HCT116 (cell line): ENCODE data around the gene TLR8. TPM values are rescaled to one million over a fixed set of nuclear protein-coding genes. Genes with fewer than 3 reads are reported as not detected.

Experiments
- ATAC-seq: fragments of 200-7000 bp; cut with Tn5 transposase; 2 replicates; pipeline ENCODE4 v1.9.1; 2020; ENCODE audit warnings: mild to moderate bottlenecking, moderate library complexity
- BruUV-seq: library from RNA; stranded (reverse); fragments of 400-500 nt; replicated peaks from 2 replicates; lab custom pipeline; 2021; lab: Mats Ljungman, UMichigan
- CTCF ChIA-PET: fragments of 300-600 bp; sonication (Branson Sonifier 250); formaldehyde crosslinking; loops from one replicate; lab custom pipeline; 2021; ENCODE audit warnings: antibody characterized with exemption; lab: Charles Lee
- POLR2A ChIA-PET: fragments of 300-600, 350-600 bp; sonication (Branson Sonifier 250); formaldehyde crosslinking; loops from one replicate; lab custom pipeline; 2021; ENCODE audit warnings: antibody characterized with exemption; lab: Charles Lee
- RAD21 ChIA-PET, 2 experiments: fragments of 300-600 bp; sonication (Branson Sonifier 250); formaldehyde crosslinking; loops; one replicate each; lab custom pipeline; 2023; ENCODE audit warnings: low total read pairs in 2 of 2; ENCODE audit not compliant: uncharacterized antibody in 2 of 2, unreplicated experiment in 2 of 2, low non-redundant PET in 1 of 2; lab: Charles Lee
- DNase-seq: peaks from one replicate; pipeline ENCODE4 v3.0.0-alpha.2; 2010; ENCODE audit warnings: low read depth, low spot score
- H2AFZ ChIP-seq: fragments of 200-600 bp; shearing (Covaris generic), sonication (generic); 2 replicates; pipeline ENCODE4 v1.6.1; 2017; ENCODE audit warnings: low read depth, mixed run types, mixed read lengths, antibody characterized with exemption, low read length; ENCODE audit not compliant: poor library complexity, severe bottlenecking
- H3K27ac ChIP-seq: 2 replicates; pipeline ENCODE4 v1.5.1; 2012; ENCODE audit warnings: low read depth, low read length
- H3K27me3 ChIP-seq: fragments of 200-600 bp; sonication (generic); 2 replicates; pipeline ENCODE4 v1.6.1; 2016; ENCODE audit warnings: mixed run types, low read length, mixed read lengths; ENCODE audit not compliant: insufficient read depth
- H3K36me3 ChIP-seq, 2 experiments: fragments of 200-500 bp in 1 of 2; fragments of 200-600 bp in 1 of 2; sonication (Bioruptor generic) in 1 of 2; sonication (generic) in 1 of 2; 2 replicates each; pipeline versions ENCODE4 v1.5.1 to v1.6.1; 2014 to 2016; ENCODE audit warnings: low read length in 2 of 2, inconsistent platforms in 1 of 2, mixed read lengths in 1 of 2, mixed run types in 1 of 2; ENCODE audit not compliant: insufficient read depth in 2 of 2, control insufficient read depth in 1 of 2
- H3K4me1 ChIP-seq, 2 experiments: fragments of 200-600 bp in 1 of 2; sonication (generic) in 1 of 2; 2 replicates each; pipeline versions ENCODE4 v1.5.1 to v1.6.1; 2012 to 2017; ENCODE audit warnings: low read length in 2 of 2, inconsistent platforms in 1 of 2, mild to moderate bottlenecking in 1 of 2, mixed read lengths in 1 of 2, mixed run types in 1 of 2, moderate library complexity in 1 of 2; ENCODE audit not compliant: insufficient read depth in 2 of 2, control insufficient read depth in 1 of 2
- H3K4me2 ChIP-seq: fragments of 200-600 bp; sonication (generic); 2 replicates; pipeline ENCODE4 v1.6.1; 2017; ENCODE audit warnings: mixed run types, low read length, mixed read lengths
- H3K4me3 ChIP-seq, 2 experiments: fragments of 200-600 bp in 1 of 2; sonication (generic) in 1 of 2; replicated peaks in 1 of 2; 2 replicates each; pipeline ENCODE4 v1.5.1; 2011 to 2016; ENCODE audit warnings: low read length in 2 of 2, control low read depth in 1 of 2, low read depth in 1 of 2, mild to moderate bottlenecking in 1 of 2, mixed read lengths in 1 of 2, mixed run types in 1 of 2
- H3K79me2 ChIP-seq: fragments of 200-600 bp; sonication (generic); 2 replicates; pipeline ENCODE4 v1.6.1; 2017; ENCODE audit warnings: mild to moderate bottlenecking, mixed run types, low read length, moderate library complexity, mixed read lengths; ENCODE audit not compliant: insufficient read depth
- H3K9ac ChIP-seq: fragments of 200-600 bp; sonication (generic); 2 replicates; pipeline ENCODE4 v1.6.1; 2016; ENCODE audit warnings: low read length, mixed read lengths
- H3K9me2 ChIP-seq: fragments of 200-600 bp; sonication (generic), shearing (Covaris generic); 2 replicates; pipeline ENCODE4 v1.6.1; 2017; ENCODE audit warnings: mixed run types, mild to moderate bottlenecking, moderate library complexity; ENCODE audit not compliant: insufficient read depth
- H3K9me3 ChIP-seq, 2 experiments: fragments of 200-500 bp in 1 of 2; fragments of 200-600 bp in 1 of 2; sonication (Bioruptor generic) in 1 of 2; sonication (generic) in 1 of 2; 2 replicates each; pipeline ENCODE4 v1.6.1; 2014 to 2017; ENCODE audit warnings: low read length in 2 of 2, mixed read lengths in 2 of 2, inconsistent platforms in 1 of 2, low read depth in 1 of 2, mild to moderate bottlenecking in 1 of 2, mixed run types in 1 of 2, moderate library complexity in 1 of 2; ENCODE audit not compliant: control insufficient read depth in 1 of 2, insufficient read depth in 1 of 2
- H4K20me1 ChIP-seq: fragments of 200-600 bp; sonication (generic), shearing (Covaris generic); 2 replicates; pipeline ENCODE4 v1.6.1; 2017; ENCODE audit warnings: mixed run types, mild to moderate bottlenecking, moderate library complexity; ENCODE audit not compliant: insufficient read depth
- CBX3 ChIP-seq: IDR thresholded peaks from 2 replicates; pipeline ENCODE4 v1.6.1; 2012; ENCODE audit warnings: low read depth
- EGR1 ChIP-seq: IDR thresholded peaks from 2 replicates; pipeline ENCODE4 v1.6.1; 2012; ENCODE audit warnings: low read depth
- ELF1 ChIP-seq: IDR thresholded peaks from 2 replicates; pipeline ENCODE4 v1.6.1; 2012; ENCODE audit warnings: low read depth, borderline replicate concordance
- EZH2 ChIP-seq: fragments of 200-600 bp; sonication (generic); IDR thresholded peaks from 2 replicates; pipeline ENCODE4 v1.6.1; 2017; ENCODE audit warnings: antibody characterized with exemption, mixed run types
- EZH2phosphoT487 ChIP-seq: fragments of 200-600 bp; IDR thresholded peaks from 2 replicates; pipeline ENCODE4 v1.6.1; 2018; ENCODE audit warnings: antibody characterized with exemption, borderline replicate concordance
- FOSL1 ChIP-seq: IDR thresholded peaks from 2 replicates; pipeline ENCODE4 v1.6.1; 2012; ENCODE audit warnings: low read depth
- POLR2A ChIP-seq: IDR thresholded peaks from 2 replicates; pipeline ENCODE4 v1.7.0; 2011; ENCODE audit warnings: borderline replicate concordance; ENCODE audit not compliant: insufficient read depth, insufficient read length; ENCODE audit errors: extremely low read depth
- REST ChIP-seq: IDR thresholded peaks from 2 replicates; pipeline ENCODE4 v1.6.1; 2012; ENCODE audit warnings: low read depth
- SP1 ChIP-seq: IDR thresholded peaks from 2 replicates; pipeline ENCODE4 v1.6.1; 2012; ENCODE audit warnings: low read depth
- TCF7L2 ChIP-seq: IDR thresholded peaks from 2 replicates; pipeline ENCODE4 v1.7.0; 2011; ENCODE audit warnings: borderline replicate concordance, inconsistent platforms; ENCODE audit not compliant: insufficient read depth, insufficient read length; ENCODE audit errors: extremely low read depth
- ZFX ChIP-seq: fragments of 450-650 bp; IDR thresholded peaks from 2 replicates; pipeline ENCODE4 v1.6.1; 2017
- intact Hi-C: fragments of 100-400 bp; cut with micrococcal nuclease; formaldehyde crosslinking; loops from 2 replicates; pipeline ENCODE4 v1.10.0; 2022
- total RNA-seq: library from RNA; stranded (reverse); gene quantifications from one replicate; pipeline ENCODE4 v1.2.1, GENCODE V29; 2021; ENCODE audit not compliant: unreplicated experiment

TLR8 gene
- total RNA-seq, 1 experiment from 2014 or later: not detected

- TF ChIP-seq EZH2phosphoT487 (no peak), FOSL1 (no peak)
Measured at GRCh38 chrX:12953420-12953819, 47.0 kb downstream of the TLR8 start (continued).

GRCh38 chrX:12954376-12954775 is 48.0 kb downstream of the TLR8 start:
- no peak for DNase-seq
- H3K4me2 ChIP-seq: no peak overlapping the region
- no TSS peak for BruUV-seq

More at GRCh38 chrX:12954376-12954775, 48.0 kb downstream of the TLR8 start:
- Histone ChIP-seq H3K27ac (no peak overlapping the region), H3K36me3 (no peaks in the 10 kb centered on the region), H3K27me3 (no peaks in the 10 kb centered on the region), H3K9ac (no peak overlapping the region), H3K4me3 (no peak overlapping the region), H3K9me2 (no peaks in the 10 kb centered on the region), H2AFZ (no peak overlapping the region), H3K79me2 (no peaks in the 10 kb centered on the region), H3K4me1 (peaks cover 14 to 18% of the 10 kb centered on the region in 2 experiments), H3K9me3 (no peaks in the 10 kb centered on the region), H4K20me1 (no peaks in the 10 kb centered on the region)
- CTCF ChIA-PET: no interaction called here
- RAD21 ChIA-PET: no interaction called here
- no peak for ATAC-seq
- TF ChIP-seq CBX3 (no peak), FOSL1 (no peak), EGR1 (no peak), EZH2 (no peak), REST (no peak), SP1 (no peak), POLR2A (no peak), ZFX (no peak), TCF7L2 (no peak), ELF1 (no peak)
- POLR2A ChIA-PET: no interaction called here
- intact Hi-C loops: loop anchor here (10.0 kb wide), 1 partner anchor 1080 kb away; no protein-coding TSS in a partner anchor
